Measurements from ENCODE around the gene EYS. TPM values are rescaled to one million over a fixed set of nuclear protein-coding genes. Genes with fewer than 3 reads are reported as not detected.
"Not testable (repeated sequence)": the region's sequence is repeated elsewhere in the genome, so short reads cannot be mapped to it uniquely, and the experiment has no call there.

EYS gene
- total RNA-seq, 1 donor from 2014 or later: not detected

GRCh38 chr6:63872233-63872632, 1834.8 kb downstream of the EYS start:
- ATAC-seq: no peak

DNA sequence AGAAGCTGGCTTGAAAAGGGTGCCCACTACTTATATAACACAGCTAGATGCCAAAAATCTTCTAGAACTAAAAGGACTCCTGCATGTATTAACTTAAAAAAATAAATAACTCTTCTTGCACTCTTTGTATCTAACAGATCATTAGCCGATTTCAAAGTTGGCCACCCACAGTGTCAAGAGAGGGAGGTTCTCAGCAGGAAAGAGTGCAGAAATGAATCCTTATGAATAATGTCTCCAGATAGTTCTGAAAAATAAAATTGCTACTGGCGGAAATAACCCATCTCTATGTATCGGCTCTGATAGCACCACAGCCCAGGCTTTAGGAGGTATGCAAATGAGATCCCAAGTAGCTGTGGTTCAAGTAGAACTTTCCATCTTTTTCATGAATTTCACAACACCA, 1838.7 kb downstream of the EYS start:
- ATAC-seq: no peak

GRCh38 chr6:63864671-63865318, 1842.2 kb downstream of the EYS start:
- no peak for ATAC-seq

DNA sequence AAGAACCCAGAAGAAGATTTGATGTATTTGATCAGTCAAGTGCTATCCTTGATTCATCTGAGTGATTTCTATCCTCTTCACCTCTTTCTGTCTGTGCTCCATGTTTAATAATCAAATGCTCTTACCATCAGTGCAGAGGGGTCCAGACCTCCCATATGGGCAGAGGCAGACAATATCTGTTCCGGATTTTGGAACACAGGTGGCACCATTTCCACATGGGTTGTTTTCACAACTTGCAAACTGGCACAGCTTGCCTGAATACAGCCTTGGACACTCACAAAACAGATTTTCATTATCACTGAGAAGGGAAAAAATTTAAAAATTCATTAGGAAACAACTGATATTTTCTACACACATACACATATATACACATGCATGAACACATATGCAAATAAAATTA, 1843.0 kb downstream of the EYS start:
- ATAC-seq: no peak

DNA sequence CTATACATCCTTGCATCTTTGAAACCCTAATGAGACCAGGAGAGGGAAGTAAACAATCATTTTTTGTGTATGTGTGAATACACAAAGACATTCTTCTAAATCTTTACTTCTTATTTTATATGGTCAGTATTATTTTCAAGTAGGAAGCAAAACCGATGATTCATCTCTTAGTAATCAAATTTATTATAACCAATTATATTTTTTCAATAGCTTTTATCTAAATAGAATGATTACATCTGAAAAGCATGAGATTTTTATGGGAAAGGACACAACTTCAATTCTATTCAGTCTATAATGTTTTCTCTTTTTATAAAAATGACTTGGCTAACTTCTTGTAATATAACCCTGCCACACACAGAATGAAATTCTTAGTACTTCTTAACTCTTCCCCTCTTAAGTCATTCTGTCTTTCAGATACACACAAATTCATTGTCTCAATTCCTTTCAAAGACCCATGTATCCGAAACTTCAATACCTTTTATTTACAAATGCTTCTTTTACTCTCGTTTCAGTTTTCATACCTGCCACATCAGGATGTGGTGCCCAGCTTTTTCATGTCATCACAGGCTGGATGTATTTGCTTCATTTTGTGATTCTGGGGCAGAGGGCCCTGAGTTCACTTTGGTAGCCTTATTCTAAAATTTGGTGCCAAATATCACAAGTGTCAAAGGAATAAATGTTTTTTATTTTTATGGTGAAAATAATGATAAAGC, 1844.4 kb downstream of the EYS start:
- no peak for ATAC-seq

GRCh38 chr6:63859528-63859927, 1847.5 kb downstream of the EYS start:
- no peak for ATAC-seq

DNA sequence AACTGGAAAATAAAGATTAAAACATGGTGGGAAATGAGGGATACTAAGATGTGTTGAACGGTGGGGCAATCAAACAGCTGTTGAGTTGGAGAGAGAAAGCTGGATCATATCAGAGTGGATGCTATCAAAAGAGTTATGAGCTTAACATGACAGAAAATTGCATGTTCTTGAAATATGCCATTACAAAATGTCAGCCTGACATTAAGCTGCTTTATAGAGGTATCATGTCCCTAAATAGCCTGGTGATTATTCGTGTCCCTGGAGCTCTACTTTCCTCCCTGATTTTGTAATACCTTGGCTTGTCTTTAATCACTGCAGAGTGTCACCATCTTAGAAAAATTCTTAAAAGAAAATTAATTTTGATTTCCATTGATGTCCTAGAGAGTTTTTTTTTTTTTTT, 1848.3 kb downstream of the EYS start:
- no peak for ATAC-seq

DNA sequence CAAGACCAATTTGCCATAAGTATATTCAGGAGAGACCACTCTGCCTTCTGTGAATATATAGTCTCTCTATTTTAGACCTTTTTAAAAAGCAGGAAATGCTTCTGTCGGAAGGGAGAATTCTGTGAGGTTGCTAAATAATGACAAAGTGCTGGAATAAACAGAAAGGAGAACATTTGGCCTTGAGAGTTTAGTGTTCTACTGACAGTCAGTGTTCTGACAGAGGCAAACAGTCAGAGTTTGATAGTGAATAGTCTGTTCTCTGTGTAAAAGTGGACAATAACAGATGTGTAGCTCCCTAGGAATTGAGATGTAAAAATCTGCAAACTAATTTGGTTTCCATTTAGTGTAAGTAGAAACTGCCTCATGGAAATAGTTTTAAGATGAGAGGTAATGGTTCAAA, 1850.8 kb downstream of the EYS start:
- no peak for ATAC-seq

DNA sequence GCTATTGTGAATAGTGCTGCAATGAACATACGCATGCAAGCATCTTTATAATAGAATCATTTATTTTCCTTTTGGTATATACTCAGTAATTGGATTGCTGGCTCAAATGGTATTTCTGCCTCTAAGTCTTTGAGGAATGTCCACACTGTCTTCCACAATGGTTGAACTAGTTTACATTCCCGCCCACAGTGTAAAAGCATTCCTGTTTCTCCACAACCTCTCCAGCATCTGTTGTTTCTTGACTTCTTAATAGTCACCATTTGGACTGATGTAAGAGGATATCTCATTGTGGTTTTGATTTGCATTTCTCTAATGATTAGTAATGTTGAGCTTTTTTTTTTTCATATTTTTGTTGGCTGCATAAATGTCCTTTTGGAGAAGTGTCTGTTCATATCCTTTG, 1862.7 kb downstream of the EYS start:
- ATAC-seq: no peak

DNA sequence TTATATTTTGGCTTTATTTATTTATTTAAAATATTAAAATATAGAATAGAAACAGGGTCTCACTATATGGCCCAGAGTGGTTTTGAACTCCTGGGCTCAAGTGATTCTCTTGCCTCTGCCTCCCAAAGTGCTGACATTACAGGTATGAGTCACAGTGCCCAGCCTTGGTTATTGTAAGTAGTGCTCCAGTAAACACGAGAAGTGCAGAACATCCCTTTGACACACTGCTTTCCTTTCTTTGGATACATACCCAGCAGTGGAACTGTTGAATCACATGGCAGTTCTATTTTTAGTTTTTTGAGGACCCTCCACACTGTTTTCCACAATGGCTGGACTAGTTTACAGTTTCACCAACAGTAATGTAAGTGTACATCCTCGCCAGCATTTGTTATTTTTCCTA, 1867.5 kb downstream of the EYS start:
- ATAC-seq: no peak

GRCh38 chr6:63828678-63829077, 1878.3 kb downstream of the EYS start:
- ATAC-seq: not testable (repeated sequence)

GRCh38 chr6:63824722-63825121, 1882.3 kb downstream of the EYS start:
- ATAC-seq: no peak

- no peak for ATAC-seq
Measured at GRCh38 chr6:63821442-63821841, 1885.6 kb downstream of the EYS start.

DNA sequence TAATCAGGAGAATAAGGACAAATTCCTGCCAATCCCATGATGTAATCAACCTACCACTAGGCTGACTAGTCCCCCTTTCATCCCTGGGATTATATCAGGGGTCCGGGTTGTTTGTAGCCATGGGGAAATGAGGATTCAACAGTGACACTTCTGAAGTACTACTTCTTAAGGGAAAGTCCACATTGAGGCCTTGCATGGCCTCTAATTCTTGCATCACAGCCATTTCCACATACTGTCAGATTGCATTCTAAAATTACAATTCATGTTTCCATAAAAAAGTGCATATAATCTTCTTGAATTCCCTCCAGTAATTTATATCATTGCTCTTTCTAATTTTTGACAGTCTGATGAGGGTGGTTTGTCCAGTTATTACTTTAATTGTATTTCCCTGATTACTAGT, 1887.2 kb downstream of the EYS start:
- ATAC-seq: no peak

DNA sequence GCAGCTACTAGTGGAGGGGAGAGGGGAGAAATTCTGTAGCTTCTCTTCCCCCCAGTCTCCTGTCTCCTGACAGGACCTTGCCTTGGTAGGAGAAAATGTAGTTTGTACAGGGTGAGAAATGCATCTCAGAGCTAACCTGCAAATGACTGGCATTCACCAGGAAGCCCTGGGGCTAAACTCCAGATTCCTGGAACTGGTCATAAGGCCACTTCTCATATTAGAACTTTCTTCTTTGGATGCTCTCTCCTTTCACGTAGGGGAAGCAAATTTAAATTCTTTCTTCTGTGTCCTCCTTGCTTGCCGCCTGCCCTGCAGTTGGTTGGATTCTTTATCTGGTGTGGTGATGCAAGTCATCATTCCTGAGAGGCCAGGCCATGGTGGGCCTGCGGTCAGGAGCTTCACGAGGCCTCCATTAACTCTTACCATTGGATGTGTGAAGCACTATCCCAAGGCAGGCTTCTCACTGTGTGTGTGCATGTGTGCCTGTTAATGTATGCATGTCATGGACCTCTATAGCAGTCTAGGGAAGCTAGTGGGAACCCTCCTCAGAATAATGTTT, 1889.5 kb downstream of the EYS start:
- no peak for ATAC-seq

GRCh38 chr6:63816982-63817436, 1890.0 kb downstream of the EYS start:
- ATAC-seq: no peak

- ATAC-seq: no peak
Measured at GRCh38 chr6:63816401-63816981, 1890.5 kb downstream of the EYS start.

DNA sequence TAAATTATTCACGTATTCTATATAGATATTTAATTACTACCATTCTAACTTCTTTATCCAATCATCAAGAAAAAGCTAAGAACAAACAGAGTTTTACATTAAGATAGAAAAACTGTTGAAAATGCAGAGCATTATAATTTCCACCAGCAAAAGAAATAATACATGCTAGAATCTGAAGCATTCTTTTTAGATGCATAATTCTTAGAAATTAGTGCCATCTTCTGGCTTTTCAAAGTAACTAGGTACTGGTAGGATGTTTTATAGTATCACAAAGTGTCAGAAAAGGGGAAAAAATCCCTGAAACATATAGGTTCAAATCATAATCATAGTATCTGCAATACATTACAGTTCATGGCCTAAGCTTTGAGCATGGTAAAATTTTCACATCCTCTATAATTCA, 1892.6 kb downstream of the EYS start:
- no peak for ATAC-seq

DNA sequence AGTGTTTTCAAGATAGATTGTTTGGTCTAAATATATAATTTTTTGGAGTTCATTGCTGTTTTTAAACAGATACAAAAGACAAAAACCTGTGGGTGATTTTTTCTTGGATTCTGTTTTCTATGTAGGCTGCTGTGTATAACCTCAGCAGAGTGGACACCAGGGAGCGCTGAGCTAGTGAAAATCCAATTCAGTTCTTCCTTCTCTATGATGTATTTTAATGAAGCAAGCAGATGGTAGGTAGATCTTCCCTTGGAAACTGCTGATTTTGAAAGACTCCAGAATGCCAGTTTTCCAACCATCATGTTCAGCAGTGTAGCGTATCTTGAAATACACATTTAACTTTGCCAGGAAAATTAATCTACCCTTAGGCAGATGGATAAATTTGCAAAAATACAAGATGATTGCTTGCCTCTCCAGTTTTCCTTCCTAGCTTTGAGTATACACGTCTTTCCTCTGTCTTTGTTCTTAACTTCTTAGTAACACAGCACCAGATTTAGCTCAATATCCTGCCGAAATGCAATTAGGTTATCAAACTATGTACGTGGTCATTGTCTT, 1893.4 kb downstream of the EYS start:
- no peak for ATAC-seq

GRCh38 chr6:63808576-63808975, 1898.5 kb downstream of the EYS start:
- ATAC-seq: no peak

DNA sequence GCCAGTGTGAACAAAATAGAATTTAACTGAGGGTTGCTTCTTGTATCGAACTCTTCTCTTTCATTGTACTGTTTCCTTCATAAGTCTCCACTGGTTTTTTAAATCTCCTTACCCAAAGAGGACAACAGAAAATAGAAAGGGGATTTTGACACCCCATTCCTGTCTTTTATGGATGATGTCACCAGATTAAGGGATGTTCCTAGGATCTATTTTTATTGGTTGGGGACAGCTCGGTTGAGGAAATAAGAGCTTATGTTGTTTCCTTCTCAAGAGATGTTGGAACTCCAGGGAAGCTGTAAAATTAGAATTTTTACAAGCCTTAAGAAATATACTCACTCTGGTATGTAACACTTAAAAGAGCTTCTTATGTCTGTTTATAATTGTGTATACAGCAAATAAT, 1900.0 kb downstream of the EYS start:
- ATAC-seq: no peak

- peak; percentile 36 for ATAC-seq
Measured at GRCh38 chr6:63806573-63806913, 1900.5 kb downstream of the EYS start.

- ATAC-seq: peak; percentile 95
Measured at GRCh38 chr6:63805808-63806572, 1901.0 kb downstream of the EYS start.

Data from esophagus mucosa (tissue), 1 donor.